Omental fat pad (tissue), 4 donors: ENCODE data around the gene REST. TPM values are rescaled to one million over a fixed set of nuclear protein-coding genes. Genes with fewer than 3 reads are reported as not detected.
"Not testable (repeated sequence)": the region's sequence is repeated elsewhere in the genome, so short reads cannot be mapped to it uniquely, and the experiment has no call there.

Experiments used
- ATAC-seq: fragments of 150-250 bp; one replicate; pipeline ENCODE4 v1.9.1; 2016; ENCODE audit warnings: mild to moderate bottlenecking, moderate library complexity; ENCODE audit not compliant: low FRiP score
- DNase-seq: peaks from one replicate; pipeline ENCODE4 v3.0.0-alpha.2; 2019; ENCODE audit warnings: low spot score
- CTCF ChIP-seq, 3 donors: fragments of 450-650 bp; IDR thresholded peaks; one replicate each; pipeline ENCODE4 v1.5.1; 2016 to 2017; ENCODE audit warnings: antibody characterized with exemption in 3 of 3, mild to moderate bottlenecking in 3 of 3, moderate library complexity in 2 of 3
- total RNA-seq, 4 donors: library from RNA; depleted of rRNA; stranded (reverse); fragments of >200 nt; gene quantifications; one replicate each; pipeline ENCODE4 v1.1.0, GENCODE V29; 2016

The REST gene
- total RNA-seq, 4 donors from 2014 or later = 20.7 to 35.5 (median 29.0) TPM

GRCh38 chr4:56871371-56871866, 36.3 kb upstream of the REST start:
- TF ChIP-seq CTCF (IDR thresholded peaks at IDR 0.05) = no peak
- ATAC-seq (no peak), DNase-seq (no peak)

GRCh38 chr4:56874166-56874565, 33.5 kb upstream of the REST start:
- no peak for ATAC-seq
- DNase-seq = no peak
- TF ChIP-seq CTCF (IDR thresholded peaks at IDR 0.05) = no peak

GRCh38 chr4:56874923-56875322, 32.8 kb upstream of the REST start:
- no peak for ATAC-seq
- no peak for TF ChIP-seq CTCF (IDR thresholded peaks at IDR 0.05)
- no peak for DNase-seq

- ATAC-seq (no peak), DNase-seq (no peak)
- TF ChIP-seq CTCF (IDR thresholded peaks at IDR 0.05) = no peak
Measured at GRCh38 chr4:56876264-56876663, 31.4 kb upstream of the REST start.

- DNase-seq (no peak), ATAC-seq (no peak)
- TF ChIP-seq CTCF (IDR thresholded peaks at IDR 0.05) = no peak
Measured at GRCh38 chr4:56879996-56880395, 27.7 kb upstream of the REST start.

GRCh38 chr4:56880572-56880971, 27.1 kb upstream of the REST start:
- no peak for DNase-seq
- ATAC-seq = no peak
- no peak for TF ChIP-seq CTCF (IDR thresholded peaks at IDR 0.05)

GRCh38 chr4:56884511-56884910, 23.2 kb upstream of the REST start:
- not testable (repeated sequence) for DNase-seq, ATAC-seq

GRCh38 chr4:56892691-56893090, 15.0 kb upstream of the REST start:
- no peak for TF ChIP-seq CTCF (IDR thresholded peaks at IDR 0.05)
- no peak for DNase-seq
- ATAC-seq = no peak

GRCh38 chr4:56897842-56898241, 9.9 kb upstream of the REST start:
- not testable (repeated sequence) for ATAC-seq, DNase-seq

- not testable (repeated sequence) for ATAC-seq
Measured at GRCh38 chr4:56900186-56900585, 7.5 kb upstream of the REST start.

More at GRCh38 chr4:56900186-56900585, 7.5 kb upstream of the REST start:
- not testable (repeated sequence) for DNase-seq
